Measurements from ENCODE around the gene TUBB3.

DNA sequence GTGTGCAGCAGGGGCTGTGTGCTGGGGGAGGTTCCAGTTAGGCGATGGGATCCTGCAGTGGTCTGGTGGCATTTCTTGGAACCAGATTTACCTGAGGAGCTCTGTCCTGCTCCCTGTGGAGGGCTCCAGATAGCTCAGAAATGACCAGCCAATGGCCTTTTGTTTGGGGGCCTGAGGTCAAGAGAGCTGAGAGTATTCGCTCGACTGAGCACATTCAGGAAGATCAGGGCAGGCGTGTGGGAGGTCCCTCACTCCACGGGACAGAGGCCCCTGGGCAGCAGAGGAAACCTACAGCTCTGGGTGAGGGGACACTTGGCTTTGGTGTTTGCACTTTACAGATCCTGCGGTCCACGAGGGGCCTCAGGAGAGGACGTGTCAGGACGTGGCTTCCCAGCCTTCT is 43.6 kb downstream of the TUBB3 start:
- no peak for TF ChIP-seq CTCF (IDR thresholded peaks at IDR 0.05)
- no peak for TF ChIP-seq POLR2A (IDR thresholded peaks at IDR 0.05)
